Endodermal cell (in vitro differentiated cells): ENCODE measurements around the gene GLIS1. TPM values are rescaled to one million over a fixed set of nuclear protein-coding genes. Genes with fewer than 3 reads are reported as not detected.

Experiments
- DNase-seq: peaks from one replicate; pipeline ENCODE4 v3.0.0-alpha.2; 2017
- H3K27ac ChIP-seq: 2 replicates; pipeline ENCODE4 v1.5.1; 2013; ENCODE audit warnings: mild to moderate bottlenecking, low read depth, low read length, moderate library complexity
- H3K27me3 ChIP-seq: 2 replicates; pipeline ENCODE4 v1.6.1; 2013; ENCODE audit warnings: mild to moderate bottlenecking, low read length, moderate library complexity; ENCODE audit not compliant: insufficient read depth, control insufficient read depth, poor library complexity, severe bottlenecking
- H3K36me3 ChIP-seq: 2 replicates; pipeline ENCODE4 v1.7.0; 2013; ENCODE audit warnings: mild to moderate bottlenecking, low read length, moderate library complexity; ENCODE audit not compliant: control insufficient read depth, insufficient read depth
- H3K4me1 ChIP-seq: one replicate; pipeline ENCODE4 v1.7.0; 2013; ENCODE audit warnings: low read length; ENCODE audit not compliant: control insufficient read depth, insufficient read depth
- H3K4me3 ChIP-seq: 2 replicates; pipeline ENCODE4 v1.5.1; 2013; ENCODE audit warnings: mild to moderate bottlenecking, low read length, moderate library complexity
- H3K9ac ChIP-seq: 2 replicates; pipeline ENCODE4 v1.6.1; 2013; ENCODE audit warnings: mild to moderate bottlenecking, low read length, moderate library complexity; ENCODE audit not compliant: poor library complexity, severe bottlenecking; ENCODE audit errors: extremely low read depth
- H3K9me3 ChIP-seq: 2 replicates; pipeline ENCODE4 v1.6.1; 2013; ENCODE audit warnings: mild to moderate bottlenecking, low read length, moderate library complexity; ENCODE audit not compliant: control insufficient read depth
- H3K27ac Mint-ChIP-seq: 2 replicates; pipeline ENCODE4 v1.8.0; 2020; ENCODE audit warnings: mixed read lengths
- H3K27me3 Mint-ChIP-seq: 2 replicates; pipeline ENCODE4 v1.8.0; 2021; ENCODE audit warnings: mild to moderate bottlenecking, mixed read lengths; ENCODE audit not compliant: insufficient read depth
- H3K36me3 Mint-ChIP-seq: 2 replicates; pipeline ENCODE4 v1.8.0; 2020; ENCODE audit warnings: low read depth, mixed read lengths
- H3K4me1 Mint-ChIP-seq: 2 replicates; pipeline ENCODE4 v1.8.0; 2020; ENCODE audit warnings: mixed read lengths
- H3K4me3 Mint-ChIP-seq: 2 replicates; pipeline ENCODE4 v1.8.0; 2020; ENCODE audit warnings: mild to moderate bottlenecking, moderate library complexity, mixed read lengths
- H3K9me3 Mint-ChIP-seq: 2 replicates; pipeline ENCODE4 v1.8.0; 2020; ENCODE audit warnings: mild to moderate bottlenecking, mixed read lengths
- WGBS, 2 experiments: methylation state at CpG; one replicate each; pipeline versions ENCODE4 v1.1.5 to v1.1.7; 2013; ENCODE audit warnings: missing lambda C conversion rate in 2 of 2, mixed read lengths in 1 of 2; ENCODE audit not compliant: insufficient coverage in 1 of 2, insufficient read length in 1 of 2; 5-methylcytosine and 5-hydroxymethylcytosine counted together
- total RNA-seq, 2 donors: library from RNA; stranded (reverse); fragmentation: NEBNext Ultra II Directional in 1 of 2; extraction: Animal tissue kit (Norgen Biotek cat#: 25700) in 1 of 2; gene quantifications; 2 replicates in 1 of 2; 3 replicates in 1 of 2; pipeline ENCODE4 v1.2.1, GENCODE V29; 2021
- TF ChIP-seq, protein P1 (sequence below): fragments of 200-600 bp; sonication (generic); conservative IDR thresholded peaks from 2 replicates; pipeline ENCODE4 v1.5.0; 2021; ENCODE audit warnings: antibody characterized with exemption, mild to moderate bottlenecking

The GLIS1 gene
- total RNA-seq, 2 donors from 2014 or later = 2.1 to 3.9 TPM

DNA sequence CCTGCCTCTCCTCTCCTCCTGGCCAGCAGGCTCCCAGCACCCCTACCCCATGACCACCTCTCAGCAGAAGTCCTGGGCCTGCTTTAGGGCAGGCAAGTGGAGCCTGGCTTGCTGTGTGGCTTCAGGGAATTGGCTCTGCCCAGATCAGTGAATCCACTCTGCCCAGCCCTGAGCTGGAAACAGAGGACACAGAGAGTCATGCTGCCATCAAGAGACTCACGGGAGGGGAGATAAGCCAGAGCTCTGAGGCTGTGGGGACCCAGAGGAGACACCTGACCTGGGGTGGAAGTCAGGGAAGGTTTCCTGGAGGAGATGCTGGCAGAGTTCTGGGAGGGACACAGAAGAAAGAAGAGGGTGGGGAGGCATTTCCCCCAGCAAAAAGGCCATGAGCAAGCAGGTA is 54.2 kb downstream of the GLIS1 start:
- Histone ChIP-seq H3K36me3 (no peaks in the 10 kb centered on the region), H3K9me3 (no peaks in the 10 kb centered on the region), H3K4me3 (peak overlapping the region; percentile 7), H3K4me1 (peaks cover 11% of the 10 kb centered on the region), H3K27me3 (peaks cover 14% of the 10 kb centered on the region), H3K27ac (no peak overlapping the region), H3K9ac (no peak overlapping the region)
- H3K9me3 Mint-ChIP-seq = no peaks in the 10 kb centered on the region
- H3K4me1 Mint-ChIP-seq = peaks cover 37% of the 10 kb centered on the region
- peaks cover 11% of the 10 kb centered on the region for H3K27me3 Mint-ChIP-seq
- H3K4me3 Mint-ChIP-seq = peak overlapping the region; percentile 15
- no peak for DNase-seq
- no peaks in the 10 kb centered on the region for H3K36me3 Mint-ChIP-seq
- TF ChIP-seq, protein P1, sequence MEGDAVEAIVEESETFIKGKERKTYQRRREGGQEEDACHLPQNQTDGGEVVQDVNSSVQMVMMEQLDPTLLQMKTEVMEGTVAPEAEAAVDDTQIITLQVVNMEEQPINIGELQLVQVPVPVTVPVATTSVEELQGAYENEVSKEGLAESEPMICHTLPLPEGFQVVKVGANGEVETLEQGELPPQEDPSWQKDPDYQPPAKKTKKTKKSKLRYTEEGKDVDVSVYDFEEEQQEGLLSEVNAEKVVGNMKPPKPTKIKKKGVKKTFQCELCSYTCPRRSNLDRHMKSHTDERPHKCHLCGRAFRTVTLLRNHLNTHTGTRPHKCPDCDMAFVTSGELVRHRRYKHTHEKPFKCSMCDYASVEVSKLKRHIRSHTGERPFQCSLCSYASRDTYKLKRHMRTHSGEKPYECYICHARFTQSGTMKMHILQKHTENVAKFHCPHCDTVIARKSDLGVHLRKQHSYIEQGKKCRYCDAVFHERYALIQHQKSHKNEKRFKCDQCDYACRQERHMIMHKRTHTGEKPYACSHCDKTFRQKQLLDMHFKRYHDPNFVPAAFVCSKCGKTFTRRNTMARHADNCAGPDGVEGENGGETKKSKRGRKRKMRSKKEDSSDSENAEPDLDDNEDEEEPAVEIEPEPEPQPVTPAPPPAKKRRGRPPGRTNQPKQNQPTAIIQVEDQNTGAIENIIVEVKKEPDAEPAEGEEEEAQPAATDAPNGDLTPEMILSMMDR = no peak
- H3K27ac Mint-ChIP-seq = peak overlapping the region; percentile 46
- 70 to 90% methylated on average over 1 of the region's 1 CpG for WGBS, 2 experiments

- Histone ChIP-seq H3K9ac (no peak overlapping the region), H3K36me3 (no peaks in the 10 kb centered on the region), H3K9me3 (no peaks in the 10 kb centered on the region), H3K27ac (no peak overlapping the region), H3K4me3 (no peak overlapping the region), H3K4me1 (peaks cover 11% of the 10 kb centered on the region), H3K27me3 (peaks cover 14% of the 10 kb centered on the region)
- DNase-seq = peak; percentile 82
- Mint-ChIP-seq H3K4me3 (no peak overlapping the region), H3K36me3 (no peaks in the 10 kb centered on the region), H3K4me1 (peaks cover 37% of the 10 kb centered on the region), H3K27me3 (peaks cover 11% of the 10 kb centered on the region), H3K9me3 (no peaks in the 10 kb centered on the region), H3K27ac (peak overlapping the region; percentile 46)
- TF ChIP-seq, protein P1 = peak; percentile 70
- WGBS, 2 experiments = 45 to 58% methylated on average over 2 to 3 of the region's 3 CpGs
Measured at GRCh38 chr1:53683986-53684740, 54.8 kb downstream of the GLIS1 start.

DNA sequence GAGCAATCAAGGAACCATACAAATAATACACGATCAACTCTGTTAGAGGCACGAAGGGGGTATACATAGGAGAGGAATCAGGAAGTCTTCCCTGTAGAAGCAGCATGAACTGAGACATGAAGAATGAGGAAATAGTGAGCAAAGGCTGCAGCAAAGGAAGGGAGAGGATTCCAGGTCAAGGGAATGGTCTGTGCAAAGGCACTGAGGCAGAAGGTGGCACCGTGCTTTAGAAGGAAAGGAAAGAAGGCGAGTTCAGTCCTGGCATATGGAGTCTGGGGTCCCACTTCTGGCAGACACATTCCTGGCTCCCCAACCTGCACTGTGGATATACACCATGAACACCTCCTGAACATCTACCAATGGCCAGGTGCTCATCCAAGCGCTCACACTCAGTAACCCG is 56.1 kb downstream of the GLIS1 start:
- H3K9me3 ChIP-seq = no peaks in the 10 kb centered on the region
- no peak overlapping the region for H3K27ac ChIP-seq
- H3K9ac ChIP-seq = no peak overlapping the region
- H3K4me3 ChIP-seq = no peak overlapping the region
- no peaks in the 10 kb centered on the region for H3K36me3 ChIP-seq
- DNase-seq = no peak
- Mint-ChIP-seq H3K27me3 (peaks cover 11% of the 10 kb centered on the region), H3K4me1 (peaks cover 31% of the 10 kb centered on the region), H3K9me3 (no peaks in the 10 kb centered on the region), H3K27ac (no peak overlapping the region), H3K4me3 (no peak overlapping the region), H3K36me3 (no peaks in the 10 kb centered on the region)
- TF ChIP-seq, protein P1 = no peak
- WGBS, 2 experiments = 91 to 94% methylated on average over 4 to 6 of the region's 6 CpGs
- H3K4me1 ChIP-seq = peaks cover 6% of the 10 kb centered on the region
- peaks cover 14% of the 10 kb centered on the region for H3K27me3 ChIP-seq
